ENCODE results near the gene SLC35A3.

SLC35A3 gene

GRCh38 chr1:100076744-100077143, 106.9 kb downstream of the SLC35A3 start:
- no peak for DNase-seq (ENCODE audit: low spot score)

GRCh38 chr1:100077531-100077930, 107.7 kb downstream of the SLC35A3 start:
- DNase-seq (ENCODE audit: low spot score) = no peak

GRCh38 chr1:100080331-100080730, 110.5 kb downstream of the SLC35A3 start:
- DNase-seq (ENCODE audit: low spot score) = no peak
